Measurements from ENCODE around the gene CFTR.
A peak's percentile ranks its signal among the peaks of the same experiment; 100 is the strongest.
"Not testable (repeated sequence)": the region's sequence is repeated elsewhere in the genome, so short reads cannot be mapped to it uniquely, and the experiment has no call there.

CFTR gene

DNA sequence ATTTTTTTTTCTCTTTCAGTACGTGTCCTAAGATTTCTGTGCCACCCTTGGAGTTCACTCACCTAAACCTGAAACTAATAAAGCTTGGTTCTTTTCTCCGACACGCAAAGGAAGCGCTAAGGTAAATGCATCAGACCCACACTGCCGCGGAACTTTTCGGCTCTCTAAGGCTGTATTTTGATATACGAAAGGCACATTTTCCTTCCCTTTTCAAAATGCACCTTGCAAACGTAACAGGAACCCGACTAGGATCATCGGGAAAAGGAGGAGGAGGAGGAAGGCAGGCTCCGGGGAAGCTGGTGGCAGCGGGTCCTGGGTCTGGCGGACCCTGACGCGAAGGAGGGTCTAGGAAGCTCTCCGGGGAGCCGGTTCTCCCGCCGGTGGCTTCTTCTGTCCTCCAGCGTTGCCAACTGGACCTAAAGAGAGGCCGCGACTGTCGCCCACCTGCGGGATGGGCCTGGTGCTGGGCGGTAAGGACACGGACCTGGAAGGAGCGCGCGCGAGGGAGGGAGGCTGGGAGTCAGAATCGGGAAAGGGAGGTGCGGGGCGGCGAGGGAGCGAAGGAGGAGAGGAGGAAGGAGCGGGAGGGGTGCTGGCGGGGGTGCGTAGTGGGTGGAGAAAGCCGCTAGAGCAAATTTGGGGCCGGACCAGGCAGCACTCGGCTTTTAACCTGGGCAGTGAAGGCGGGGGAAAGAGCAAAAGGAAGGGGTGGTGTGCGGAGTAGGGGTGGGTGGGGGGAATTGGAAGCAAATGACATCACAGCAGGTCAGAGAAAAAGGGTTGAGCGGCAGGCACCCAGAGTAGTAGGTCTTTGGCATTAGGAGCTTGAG lies at the start of gene CFTR:
Gene CFTR (plus strand): TSS at position 801 of the 830 bp plus-strand sequence. CDS start 70 bp downstream, outside the sequence.
- no peak for DNase-seq

DNA sequence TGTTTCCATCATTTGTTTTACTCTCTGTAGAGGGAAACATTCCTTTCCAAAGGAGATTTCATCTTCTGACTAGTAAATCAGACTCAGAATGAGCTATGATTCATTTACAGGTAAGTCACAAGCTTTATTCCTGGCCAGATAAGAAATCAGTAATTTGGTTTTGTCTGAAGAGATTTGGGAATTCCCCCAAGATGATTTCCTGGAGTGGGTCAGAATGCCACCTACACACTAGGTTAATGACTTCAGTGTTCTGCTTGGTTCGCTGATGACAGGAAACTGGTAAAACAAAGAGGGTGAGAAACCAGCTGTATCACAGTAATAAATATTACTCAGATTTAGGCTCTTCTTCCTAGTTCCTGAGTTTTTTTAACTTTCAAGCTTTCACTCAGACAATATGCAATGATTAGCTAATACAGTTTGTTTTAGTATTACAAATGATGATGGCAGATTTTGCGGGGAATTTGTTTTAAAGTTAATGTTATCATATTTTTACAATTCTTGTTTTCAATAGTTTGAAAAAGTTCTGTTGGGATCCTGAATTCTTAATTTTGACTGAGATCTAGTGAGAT lies 44.3 kb upstream of the CFTR start:
- DNase-seq, result peak; percentile 10 to 43 (median 10)

DNA sequence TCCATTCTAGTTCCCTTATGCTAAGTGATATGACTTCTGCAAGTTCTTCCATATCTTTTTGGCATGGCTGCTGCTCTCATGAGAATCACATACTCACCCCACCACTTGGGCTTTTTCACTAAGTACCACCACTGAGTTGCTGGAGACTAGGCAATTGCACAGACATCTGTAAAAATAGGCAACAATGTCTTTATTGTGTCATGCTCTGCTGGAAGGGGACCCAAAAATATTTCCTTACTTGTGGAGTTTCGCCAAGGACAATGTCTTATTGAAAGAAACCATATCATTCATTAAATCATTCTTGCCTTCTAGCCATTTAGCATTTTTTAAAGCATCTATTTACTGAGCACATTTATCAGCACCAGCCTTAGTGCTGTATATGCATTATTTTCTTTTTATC lies 35.2 kb upstream of the CFTR start:
- no peak for DNase-seq

DNA sequence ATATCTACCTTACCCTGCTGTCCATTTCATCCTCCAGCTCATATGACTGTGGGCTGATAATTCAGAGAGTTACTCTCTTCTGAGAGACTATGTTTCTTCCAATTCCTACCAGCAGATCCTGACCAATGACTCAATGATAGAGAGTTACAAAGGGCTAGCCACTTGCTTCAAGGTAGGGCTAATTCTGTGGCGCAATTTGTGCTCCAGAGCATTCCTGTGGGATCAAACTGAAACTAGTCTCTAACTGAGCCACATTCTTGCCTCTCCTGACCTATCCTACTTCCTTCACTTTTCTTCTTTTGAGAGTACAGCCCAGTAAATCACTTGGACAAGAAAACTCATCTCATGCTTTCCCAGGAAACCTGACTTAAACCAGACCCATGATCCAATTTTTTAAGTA lies 34.6 kb upstream of the CFTR start:
- no peak for DNase-seq

DNA sequence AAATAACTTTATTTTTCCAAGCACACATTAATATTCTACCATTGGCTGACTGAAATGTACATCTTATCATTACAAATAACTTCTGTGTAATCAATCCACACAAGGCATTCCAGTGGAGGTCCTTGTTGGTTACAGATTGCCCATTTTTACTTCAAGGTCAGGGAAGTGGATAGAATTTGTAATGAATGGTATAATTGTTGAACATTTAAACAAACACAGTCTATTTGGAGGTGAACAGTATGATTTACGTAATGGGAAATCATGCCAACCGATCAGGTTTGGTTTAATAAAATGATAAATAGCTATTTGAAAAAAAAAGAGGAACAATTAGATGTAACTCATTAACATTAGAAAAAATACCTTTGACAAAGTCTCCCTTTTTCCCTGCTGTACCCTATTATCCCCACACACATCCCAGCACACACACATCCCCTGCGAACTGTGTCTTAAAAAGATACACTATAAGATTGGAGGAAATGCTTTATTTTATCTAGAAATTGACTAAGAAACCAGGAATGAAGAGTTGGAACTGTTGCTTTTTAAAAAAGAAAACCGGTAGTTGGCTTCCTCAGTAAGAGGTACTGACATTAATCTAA lies 33.5 kb upstream of the CFTR start:
- no peak for DNase-seq

DNA sequence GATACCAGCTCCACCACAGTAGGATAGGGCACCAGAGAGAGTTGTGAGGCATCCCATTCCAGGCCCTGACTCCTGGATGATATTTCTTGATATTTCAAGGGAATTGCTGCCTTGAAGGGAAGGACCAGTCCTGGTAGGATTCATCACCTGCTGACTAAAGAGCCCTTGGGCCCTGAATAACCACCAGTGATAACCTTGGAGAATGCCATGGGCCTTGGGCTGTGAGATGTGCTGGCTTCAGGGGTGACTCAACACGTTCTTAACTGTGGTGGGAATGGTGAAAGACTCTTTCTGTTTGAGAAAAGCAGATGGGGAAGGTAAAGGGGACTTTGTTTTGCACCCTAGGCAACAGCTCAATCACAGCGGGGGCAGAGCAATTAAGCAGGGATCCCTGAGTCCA lies 31.2 kb upstream of the CFTR start:
- no peak for DNase-seq

DNA sequence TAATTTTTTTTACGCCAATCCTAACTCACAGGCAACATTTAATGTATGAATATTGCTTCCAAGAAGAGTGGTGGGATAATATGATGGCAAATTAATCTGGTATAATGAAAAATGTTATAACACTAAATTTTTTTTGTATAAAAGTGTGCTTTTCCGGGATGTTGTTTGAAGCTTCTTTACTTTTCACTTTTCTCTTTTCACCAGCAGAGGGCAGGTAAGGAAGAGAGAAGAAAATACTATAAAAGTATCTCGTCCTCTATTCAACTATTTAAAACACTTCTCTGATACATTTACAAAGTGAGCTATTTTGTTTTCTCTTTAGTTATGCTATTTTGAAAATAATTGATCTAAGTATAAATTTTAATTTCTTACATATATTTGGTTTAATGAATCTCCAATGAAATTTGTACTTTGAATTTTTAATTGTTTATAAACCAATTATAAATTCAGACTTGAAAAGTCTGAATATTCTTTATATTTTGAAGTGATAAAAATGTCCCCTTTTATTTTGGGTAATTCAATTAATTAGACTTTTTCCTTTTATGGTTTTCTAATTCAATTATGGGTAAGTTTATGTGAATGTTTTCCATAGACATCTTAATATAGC lies 20.7 kb upstream of the CFTR start:
- peak; percentile 33 to 58 (median 51) for DNase-seq

DNA sequence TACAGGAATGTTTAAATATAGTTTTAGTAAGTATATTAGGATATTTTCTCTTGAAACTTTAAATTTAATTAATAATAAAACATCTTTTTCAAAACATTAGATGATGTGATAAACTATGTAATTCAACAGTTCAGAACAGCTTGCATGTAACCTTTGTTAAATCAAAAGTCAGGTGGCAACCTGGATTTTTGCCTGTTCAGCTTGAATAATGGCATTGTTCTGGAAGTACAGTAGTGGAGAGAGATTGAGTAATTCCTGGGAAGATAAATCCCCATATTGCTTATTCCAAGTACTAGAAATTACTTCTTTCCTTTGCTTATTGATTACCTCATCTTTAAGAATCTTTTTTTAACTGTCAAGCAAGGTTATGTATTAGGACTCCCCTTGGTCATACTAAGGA lies 20.1 kb upstream of the CFTR start:
- DNase-seq, result no peak

DNA sequence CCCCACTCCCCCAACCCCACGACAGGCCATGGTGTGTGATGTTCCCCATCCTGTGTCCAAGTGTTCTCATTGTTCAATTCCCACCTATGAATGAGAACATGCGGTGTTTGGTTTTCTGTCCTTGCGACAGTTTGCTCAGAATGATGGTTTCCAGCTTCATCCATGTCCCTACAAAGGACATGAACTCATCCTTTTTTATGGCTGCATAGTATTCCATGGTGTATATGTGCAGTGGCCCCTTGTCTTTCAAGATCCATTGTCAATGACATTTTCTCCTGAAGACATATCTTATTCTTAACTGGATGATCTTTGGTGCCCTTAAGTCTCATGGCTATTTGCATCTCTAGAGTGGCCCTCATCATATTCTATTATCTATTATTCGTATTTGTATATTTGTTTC lies 19.0 kb upstream of the CFTR start:
- DNase-seq, result not testable (repeated sequence)

DNA sequence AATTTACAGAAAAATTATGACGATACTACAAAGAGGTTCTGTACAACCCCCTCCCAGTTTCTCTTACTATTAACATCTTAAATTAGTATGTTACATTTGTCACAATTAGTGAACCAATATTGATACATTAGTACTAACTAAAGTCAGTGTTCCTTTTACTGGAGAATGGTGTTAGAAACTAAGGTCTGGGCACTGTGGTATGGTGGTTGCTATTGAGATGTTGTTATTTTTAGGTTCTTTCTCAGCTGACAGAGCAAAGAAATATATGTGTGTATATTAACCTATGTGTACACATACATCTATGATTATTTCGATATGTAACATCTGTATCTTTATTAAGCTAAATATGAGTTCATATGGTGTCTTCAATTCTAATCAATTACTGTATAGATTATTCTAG lies 11.7 kb upstream of the CFTR start:
- DNase-seq, result no peak

DNA sequence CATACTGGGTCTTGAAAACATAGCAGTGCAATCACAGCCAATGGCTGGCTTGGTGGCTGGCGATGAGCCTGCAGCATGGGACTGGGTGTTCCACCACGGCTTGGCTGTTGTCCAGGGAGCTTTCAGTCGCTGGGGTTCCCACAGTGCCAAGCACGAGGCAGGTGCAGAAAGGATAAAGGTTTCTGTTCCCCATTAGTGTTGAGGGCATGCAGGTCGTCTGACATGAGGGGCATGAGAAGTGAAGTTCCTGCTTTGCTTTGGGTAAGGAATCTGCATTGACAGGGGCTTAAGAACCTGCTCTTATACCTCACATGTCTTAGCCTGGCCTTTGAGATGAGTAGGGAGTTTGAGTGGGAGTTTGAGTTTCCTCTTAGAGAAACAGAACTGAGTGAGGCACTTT lies 9.0 kb upstream of the CFTR start:
- DNase-seq, result peak; percentile 12 to 32 (median 23)

DNA sequence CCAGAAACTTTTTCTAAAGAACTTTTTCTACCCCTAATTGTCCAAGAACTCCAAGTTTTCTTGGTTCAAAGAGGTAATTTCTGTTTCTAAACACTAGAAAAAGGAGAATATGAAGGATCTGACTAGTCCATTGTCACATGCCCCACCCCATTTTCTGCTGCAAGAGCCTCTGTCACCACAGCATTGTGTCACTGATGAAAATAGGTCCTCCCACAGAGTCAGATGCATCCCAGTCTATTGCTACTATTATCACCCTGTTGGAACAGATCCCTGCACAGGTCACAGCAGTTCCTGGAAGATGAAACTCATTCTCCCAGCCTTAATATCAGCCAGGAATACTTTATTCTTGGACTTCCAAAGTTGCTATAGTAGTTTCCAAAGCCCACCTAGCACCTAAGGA lies 7.5 kb upstream of the CFTR start:
- peak; percentile 50 to 57 (median 51) for DNase-seq

DNA sequence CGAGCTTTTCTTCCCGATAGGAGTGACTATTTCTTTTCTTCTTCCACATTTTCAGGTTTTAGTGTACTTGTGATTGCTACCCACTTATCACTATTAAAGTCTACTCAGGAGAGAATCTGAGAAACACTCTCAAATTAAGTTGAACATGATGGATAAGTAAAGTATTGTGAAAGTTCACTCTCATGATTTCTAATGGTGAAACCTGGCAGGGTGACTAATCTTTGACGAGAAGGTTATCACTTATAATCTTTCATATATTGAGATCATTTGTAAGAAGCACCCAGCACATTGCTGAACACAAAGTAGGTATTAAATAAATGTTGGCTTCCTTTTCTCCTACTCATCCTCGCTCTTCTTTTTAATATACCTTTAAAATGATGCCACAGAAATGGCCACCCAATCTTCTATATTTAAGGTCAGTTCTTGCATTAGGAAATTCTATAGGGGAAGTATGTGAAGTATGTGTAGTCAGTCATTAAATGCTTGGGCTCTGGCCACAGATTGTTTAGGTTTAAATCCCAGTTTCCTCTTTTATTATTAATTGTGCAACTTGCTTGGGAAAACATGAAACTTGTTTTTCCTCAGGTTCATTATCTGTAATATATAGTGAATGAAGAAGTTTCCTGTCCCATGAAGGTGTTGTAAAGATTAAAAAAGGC lies 3.1 kb upstream of the CFTR start:
- DNase-seq, result peak in 1 of 3 donors; percentile 16

DNA sequence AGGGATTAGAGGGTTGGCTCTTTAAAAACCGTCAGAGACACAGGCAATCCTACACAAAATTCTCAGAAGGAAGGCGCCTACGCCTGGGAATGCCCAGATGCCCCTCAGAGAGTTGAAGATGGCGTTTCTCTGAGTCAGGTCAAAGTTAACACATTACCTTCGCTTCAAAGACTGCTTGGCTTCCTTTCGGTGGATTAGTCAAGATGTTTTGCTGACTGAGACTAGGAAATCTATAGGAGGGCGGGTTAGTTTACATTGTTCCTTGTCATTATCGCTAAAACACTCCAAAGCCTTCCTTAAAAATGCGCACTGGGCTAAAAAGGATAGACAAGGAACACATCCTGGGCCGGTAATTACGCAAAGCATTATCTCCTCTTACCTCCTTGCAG lies 995 bp upstream of the CFTR start:
- DNase-seq, result no peak

DNA sequence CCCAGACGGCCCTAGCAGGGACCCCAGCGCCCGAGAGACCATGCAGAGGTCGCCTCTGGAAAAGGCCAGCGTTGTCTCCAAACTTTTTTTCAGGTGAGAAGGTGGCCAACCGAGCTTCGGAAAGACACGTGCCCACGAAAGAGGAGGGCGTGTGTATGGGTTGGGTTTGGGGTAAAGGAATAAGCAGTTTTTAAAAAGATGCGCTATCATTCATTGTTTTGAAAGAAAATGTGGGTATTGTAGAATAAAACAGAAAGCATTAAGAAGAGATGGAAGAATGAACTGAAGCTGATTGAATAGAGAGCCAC lies 184 bp downstream of the CFTR start:
- DNase-seq, result no peak

DNA sequence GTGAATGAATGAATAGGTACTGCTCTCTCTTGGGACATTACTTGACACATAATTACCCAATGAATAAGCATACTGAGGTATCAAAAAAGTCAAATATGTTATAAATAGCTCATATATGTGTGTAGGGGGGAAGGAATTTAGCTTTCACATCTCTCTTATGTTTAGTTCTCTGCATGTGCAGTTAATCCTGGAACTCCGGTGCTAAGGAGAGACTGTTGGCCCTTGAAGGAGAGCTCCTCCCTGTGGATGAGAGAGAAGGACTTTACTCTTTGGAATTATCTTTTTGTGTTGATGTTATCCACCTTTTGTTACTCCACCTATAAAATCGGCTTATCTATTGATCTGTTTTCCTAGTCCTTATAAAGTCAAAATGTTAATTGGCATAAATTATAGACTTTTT lies 1.2 kb downstream of the CFTR start:
- DNase-seq, result no peak

DNA sequence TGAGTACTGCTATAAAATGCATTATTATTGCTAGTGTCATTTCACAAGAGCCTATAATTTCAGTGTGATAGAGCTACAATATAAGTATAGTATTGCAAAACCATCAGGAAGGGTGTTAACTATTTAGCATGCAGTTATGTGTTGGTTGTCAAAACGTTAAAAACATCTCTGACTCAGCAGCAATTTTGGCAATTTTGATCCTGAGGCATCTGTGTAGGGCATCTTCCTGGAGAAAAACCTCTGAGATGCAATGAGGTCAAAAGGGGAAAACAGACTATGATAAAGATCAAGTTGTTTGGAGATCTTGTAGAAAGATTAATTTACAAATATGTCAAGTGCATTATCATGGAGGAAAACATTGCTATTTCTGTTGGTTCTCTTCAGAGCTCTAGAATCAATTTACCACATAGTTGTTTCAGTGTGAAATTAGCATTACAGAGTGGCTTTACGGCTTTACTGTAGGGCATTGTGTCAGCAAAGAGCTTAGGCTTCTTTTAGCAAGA lies 5.3 kb downstream of the CFTR start:
- DNase-seq, result no peak

DNA sequence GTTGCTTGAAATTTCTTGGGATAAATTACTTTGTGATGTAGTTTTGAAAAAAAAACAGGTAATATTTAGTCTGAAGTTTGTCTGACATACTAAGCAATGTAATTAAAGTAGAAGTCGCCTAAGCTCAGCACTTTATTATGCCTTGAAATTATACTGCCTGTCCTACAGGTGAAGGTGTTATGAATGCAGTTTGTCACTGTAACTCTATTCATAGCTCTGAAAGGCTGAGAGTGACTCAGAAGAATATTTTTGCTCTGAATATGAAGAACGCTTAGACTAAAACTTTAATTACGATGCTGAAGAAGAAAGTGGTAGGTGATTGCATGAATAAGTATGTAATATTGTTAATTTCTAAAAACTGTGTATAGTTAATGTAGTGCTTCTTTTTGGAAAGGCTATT lies 9.2 kb downstream of the CFTR start:
- no peak for DNase-seq

DNA sequence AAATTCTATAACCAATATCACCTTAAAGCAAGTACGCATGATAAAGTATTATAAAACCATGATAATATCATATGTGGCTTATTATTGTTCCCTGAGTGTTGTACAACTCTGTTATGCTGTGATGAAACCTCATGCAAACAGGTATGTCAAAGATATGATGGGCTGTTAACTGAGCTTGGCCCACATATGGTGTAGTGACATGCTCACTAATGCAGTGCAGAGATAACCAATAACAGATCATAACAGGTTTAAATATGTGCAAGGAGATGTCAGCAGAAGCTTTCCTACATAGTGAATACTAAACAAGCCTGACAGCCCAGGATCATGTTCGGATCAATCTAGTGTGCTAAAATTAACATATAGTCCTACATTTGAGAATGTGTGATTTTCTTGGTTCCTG lies 9.6 kb downstream of the CFTR start:
- DNase-seq, result no peak

DNA sequence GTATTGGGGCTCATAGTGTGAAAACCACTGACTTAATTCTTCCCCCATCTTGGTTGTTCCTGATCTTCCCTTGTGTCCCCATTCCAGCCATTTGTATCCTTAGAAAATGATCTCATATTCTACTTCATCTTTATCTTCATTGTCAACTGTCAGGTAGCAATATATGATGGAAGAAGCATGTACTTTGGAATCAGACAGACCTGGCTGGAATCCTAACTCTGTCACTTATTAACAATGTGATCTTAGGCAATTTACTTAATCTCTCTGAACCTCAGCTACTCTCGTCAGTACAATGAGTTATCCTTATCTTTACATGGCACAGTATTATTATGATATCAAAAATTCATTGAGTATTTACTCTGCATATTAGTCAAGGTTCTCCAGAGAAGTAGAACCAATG lies 10.1 kb downstream of the CFTR start:
- no peak for DNase-seq

DNA sequence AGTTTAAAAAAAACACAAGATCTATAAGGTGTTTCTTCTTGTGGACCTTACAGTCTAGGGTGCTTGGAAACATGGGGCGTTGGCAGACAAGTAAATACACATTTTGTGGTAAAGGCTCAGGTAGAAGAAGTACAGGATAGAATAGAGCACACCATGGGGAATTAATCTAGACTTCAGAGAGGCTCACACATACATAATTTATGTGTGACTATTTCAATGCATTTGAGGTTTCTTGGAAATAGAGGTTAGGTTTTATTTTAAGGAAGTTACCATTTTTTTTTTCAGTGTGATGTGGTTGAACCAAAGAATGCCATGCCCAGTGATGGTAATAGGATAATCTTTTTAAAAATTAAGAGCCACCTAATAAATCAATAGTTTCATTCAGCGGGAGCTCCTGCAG lies 12.8 kb downstream of the CFTR start:
- DNase-seq, result no peak

DNA sequence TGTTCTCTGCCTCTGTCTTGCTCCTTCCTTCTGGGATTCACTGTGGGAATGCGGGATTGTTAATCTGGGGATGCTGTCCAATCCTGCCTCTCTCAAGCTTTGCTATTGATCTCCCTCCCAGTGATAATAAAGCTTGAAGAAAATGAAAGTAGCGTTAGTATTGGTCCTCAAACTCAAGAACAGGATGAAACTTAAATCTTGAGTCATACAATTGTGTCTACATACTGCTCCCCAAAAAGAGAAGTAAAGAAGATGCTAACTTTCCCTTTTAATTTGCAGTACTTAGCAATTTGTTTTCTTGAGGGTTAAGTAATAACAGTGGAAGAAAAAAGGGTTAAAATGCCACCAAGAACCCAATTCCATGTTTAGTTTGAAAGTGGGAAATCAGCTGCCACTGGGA lies 13.6 kb downstream of the CFTR start:
- DNase-seq, result no peak

DNA sequence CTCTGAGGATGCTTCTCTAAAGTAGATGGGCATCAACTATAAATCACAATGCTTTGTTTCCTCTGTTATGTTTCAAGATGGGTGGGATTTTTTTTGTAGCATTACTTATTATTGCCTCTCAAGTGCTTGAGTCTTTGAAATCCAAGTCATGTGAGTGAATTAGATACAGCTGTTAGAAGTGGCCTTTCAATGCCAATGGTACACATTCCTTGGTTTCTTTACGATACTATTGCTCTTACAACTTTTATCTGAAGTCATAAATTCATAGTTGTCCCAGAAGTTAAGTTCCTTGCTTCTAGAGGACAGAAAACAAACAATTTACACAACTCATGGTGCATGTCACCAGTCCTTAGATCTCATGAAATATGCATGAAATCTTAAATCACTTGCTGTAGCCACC lies 15.5 kb downstream of the CFTR start:
- DNase-seq, result no peak

Measured in suppressor macrophage treated with lipopolysaccharide for 1 hour (primary cell).